ENCODE data around the gene TMEM238L.

- TF ChIP-seq CTCF (IDR thresholded peaks at IDR 0.05) (no peak), POLR2A (IDR thresholded peaks at IDR 0.05) (no peak)
Observed at GRCh38 chr17:10768750-10769251, 35.1 kb downstream of the TMEM238L start.

All from esophagus squamous epithelium (tissue), 4 donors.